Stimulated activated CD4-positive, alpha-beta T cell treated with anti-CD3 and anti-CD28 coated beads, Interleukin-2, amount 100 ng/mL, for 48 hours (primary cell): ENCODE data around the gene HYI.
"Not testable (repeated sequence)": the region's sequence is repeated elsewhere in the genome, so short reads cannot be mapped to it uniquely, and the experiment has no call there.

ENCODE experiments used
- DNase-seq, 2 donors: peaks; one replicate each; pipeline ENCODE4 v3.0.0-alpha.2; 2020

HYI gene

GRCh38 chr1:43463479-43463878 is 9.7 kb upstream of the HYI start:
- DNase-seq: no peak

DNA sequence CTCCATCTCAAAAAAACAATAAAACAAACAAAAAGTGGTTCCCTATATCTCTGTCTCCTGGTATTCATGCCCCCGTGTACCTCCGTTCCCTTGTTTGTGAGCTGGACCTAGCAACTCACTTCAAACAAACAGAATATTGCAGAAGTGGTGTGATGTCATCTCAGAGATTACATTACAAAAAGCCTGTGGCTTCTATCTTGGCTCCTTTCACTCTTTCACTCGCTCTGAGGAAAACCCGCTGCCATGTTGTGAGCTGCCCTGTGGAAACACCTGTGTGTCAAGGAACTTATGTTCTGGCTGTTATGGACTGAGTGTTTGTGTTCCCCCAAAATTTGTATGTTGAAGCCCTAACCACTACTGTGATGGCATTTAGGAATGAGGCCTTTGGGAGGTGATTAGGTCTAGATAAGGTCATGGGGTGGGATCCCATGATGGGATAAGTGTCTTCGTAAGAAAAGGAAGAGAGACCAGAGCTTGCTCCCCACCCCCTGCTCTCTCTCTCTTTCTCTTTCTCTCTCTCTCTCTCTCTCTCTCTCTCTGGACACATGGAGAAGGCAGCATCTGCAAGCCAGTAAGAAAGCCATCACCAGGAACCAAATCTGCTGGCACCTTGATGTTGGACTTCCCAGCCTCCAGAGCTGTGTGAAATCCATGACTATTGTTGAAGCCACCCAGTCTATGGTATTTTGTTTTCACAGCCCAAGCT is 7.4 kb upstream of the HYI start:
- no peak for DNase-seq

- DNase-seq: not testable (repeated sequence)
These were observed 4.6 kb upstream of the HYI start for GRCh38 chr1:43458379-43458778.

DNA sequence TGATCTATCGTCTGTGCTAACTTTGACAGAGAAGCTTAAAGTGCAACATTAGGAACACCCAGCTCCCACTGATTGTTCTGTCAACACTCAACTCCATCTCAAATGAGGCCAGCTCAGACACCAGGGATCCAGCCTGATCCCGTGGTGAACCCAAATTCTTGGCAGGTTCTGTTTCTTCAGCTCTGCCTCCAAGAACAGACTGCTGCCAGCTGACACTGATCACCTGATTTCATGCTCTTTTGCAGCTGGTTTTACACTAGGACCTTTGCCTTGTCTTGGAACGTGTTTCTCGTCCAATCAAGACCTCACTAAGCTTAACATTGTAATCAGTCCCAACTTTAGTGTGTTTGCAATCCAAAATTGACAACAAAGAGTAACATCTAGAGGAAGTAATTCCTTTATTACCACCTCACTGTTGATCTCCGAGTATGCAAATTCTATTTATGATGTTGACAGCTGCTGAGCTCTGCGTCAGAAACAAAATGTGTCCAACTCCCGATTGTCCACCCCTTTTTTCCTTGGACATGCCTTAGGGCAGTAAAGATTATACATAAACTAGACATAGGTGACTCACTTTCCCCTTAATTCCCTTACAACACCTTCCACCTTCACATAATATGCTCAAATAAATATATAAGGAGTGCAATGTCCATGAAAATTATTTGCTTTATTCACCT is 1.6 kb upstream of the HYI start:
- DNase-seq: no peak

DNA sequence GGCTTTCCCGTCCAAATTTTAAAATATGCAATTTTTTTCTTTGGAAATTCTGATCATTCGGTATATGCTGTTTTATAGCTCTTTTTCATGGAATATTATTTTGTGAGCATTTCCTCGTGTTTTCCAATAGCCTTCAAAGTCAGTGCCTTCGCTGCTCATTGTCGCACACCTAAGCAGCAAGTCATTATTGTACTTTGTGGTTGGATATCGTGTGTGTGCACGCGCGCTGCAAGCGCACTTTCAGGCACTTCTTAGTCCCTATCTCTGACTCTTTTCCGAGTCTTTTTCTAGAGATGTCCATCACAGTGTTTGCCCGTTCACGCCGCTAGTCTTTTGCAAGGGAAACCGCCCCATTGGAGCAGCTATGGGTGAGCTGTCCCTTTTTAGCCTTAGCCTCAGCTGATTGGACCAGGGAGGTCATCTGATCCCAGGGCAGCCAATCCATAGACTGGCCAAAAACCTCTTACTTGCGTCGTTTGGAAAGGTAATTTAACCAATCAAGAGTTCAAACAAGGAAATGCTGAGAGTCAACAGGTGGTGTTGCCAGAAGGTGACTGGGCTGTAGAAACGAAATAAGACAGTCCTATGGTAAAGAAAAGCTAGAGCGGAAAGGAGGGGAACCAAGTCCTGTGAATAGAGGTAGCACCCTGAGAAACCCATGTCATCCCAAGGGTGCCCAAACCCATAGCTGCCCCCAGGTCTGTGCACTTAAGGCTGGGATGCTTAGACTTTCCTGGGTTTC is 710 bp upstream of the HYI start:
- DNase-seq: peak; percentile 45 to 56

DNA sequence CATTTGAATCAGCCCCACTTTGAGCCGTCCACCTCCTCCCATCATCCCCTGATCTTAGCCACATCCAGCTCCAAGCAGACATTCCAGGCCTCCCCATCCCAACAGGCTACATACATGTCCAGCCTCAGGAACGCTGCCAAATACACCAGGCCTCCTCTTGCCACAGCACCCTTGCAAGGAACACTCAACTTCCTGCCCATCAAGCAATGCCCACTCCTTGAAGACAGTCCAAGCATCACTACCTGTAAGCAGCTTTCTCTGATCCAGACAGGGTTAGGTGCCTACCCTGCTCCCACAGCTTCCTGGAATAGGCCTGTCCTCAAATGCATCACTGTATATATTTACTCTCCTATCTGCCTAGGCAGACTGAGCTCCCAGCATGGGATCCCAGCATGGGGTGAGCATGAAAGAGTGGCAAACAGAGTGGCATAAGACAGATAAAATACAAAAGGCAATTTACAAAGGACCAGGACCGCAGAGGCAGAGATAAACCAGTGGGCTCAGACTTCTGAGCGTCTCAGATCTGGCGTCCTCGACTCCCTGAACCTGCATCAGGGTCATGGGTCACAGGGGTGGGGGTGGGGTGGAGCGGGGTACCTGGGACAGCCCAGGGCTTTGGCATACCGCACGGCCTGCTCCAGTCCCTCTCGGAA is 816 bp downstream of the HYI start:
- no peak for DNase-seq

- DNase-seq: no peak
These were observed 1.8 kb downstream of the HYI start for GRCh38 chr1:43451701-43452532.

DNA sequence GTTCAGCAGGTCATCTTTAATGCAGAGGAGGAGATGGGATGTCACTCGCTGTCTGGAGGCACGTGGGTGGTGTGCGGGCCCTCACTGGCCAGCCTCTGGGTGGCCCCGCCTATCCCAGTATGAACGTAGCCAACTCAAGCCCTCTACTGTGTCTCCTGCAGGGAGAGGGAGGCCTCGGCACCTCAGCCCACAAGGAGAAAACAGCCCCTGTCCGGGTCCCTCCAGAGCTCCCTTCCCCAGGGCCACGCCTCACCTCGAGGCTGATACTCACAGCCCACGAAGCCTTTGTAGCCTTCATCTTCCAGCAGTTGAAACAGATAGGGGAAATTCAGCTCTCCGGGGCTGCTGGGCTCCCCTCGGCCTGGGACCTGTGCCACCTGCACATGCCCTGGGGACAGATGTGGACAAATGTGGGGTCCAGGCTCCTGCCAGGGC is 2.6 kb downstream of the HYI start:
- no peak for DNase-seq

- DNase-seq: no peak
These were observed 3.3 kb downstream of the HYI start for GRCh38 chr1:43450251-43450941.

DNA sequence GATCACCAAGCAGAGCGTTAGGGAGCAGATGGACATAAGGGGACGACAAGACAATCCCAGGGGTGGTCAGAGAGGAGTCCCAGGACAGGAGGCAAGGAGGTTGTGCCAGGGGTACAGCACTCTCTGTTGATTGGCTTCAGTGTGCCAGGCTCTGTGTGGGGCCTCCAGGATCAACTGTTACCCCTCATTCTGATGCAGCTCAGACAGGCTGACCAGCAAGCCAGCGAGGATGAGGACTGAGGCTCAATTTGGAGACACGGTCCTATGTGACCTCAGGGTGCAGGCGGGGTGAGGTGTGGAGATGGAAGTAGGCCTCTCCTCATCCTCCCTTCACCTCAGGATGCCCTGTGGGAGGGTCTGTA is 4.0 kb downstream of the HYI start:
- no peak for DNase-seq

GRCh38 chr1:43448955-43449707 is 4.6 kb downstream of the HYI start:
- no peak for DNase-seq

DNA sequence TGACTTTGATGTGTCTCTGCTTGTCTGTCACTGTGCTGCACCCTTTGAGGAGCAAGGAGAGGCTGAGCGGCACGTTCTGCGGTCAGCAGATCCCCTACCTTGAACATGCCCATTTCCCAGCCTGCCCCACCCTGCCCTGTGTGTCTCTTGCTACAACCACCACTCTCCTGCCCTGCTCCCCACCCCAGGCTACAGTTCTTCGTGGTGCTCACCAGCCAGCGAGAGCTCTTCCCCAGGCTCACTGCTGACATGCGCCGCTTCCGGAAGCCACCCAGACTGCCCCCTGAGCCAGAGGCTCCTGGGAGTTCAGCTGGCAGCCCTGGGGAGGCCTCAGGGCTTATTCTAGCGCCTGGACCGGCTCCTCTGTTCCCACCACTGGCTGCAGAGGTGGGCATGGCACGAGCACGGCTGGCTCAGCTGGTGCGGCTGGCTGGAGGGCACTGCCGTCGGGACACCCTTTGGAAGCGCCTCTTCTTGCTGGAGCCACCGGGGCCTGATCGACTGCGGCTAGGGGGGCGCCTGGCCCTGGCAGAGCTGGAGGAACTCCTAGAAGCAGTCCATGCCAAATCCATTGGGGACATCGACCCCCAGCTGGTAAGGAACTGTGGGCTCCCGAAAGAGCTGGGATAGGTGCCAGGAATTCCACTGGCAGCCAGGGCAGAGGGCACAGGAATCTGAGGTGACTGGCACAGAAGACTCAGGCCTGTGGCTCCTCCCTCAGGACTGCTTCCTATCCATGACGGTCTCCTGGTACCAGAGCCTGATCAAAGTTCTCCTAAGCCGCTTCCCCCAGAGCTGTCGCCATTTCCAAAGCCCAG is 5.6 kb downstream of the HYI start:
- DNase-seq: no peak

GRCh38 chr1:43446881-43447835 is 6.6 kb downstream of the HYI start:
- no peak for DNase-seq

GRCh38 chr1:43446388-43446740 is 7.4 kb downstream of the HYI start:
- DNase-seq: no peak

GRCh38 chr1:43445606-43446387 is 7.9 kb downstream of the HYI start:
- no peak for DNase-seq

- no peak for DNase-seq
These were observed 8.9 kb downstream of the HYI start for GRCh38 chr1:43444836-43445235.

DNA sequence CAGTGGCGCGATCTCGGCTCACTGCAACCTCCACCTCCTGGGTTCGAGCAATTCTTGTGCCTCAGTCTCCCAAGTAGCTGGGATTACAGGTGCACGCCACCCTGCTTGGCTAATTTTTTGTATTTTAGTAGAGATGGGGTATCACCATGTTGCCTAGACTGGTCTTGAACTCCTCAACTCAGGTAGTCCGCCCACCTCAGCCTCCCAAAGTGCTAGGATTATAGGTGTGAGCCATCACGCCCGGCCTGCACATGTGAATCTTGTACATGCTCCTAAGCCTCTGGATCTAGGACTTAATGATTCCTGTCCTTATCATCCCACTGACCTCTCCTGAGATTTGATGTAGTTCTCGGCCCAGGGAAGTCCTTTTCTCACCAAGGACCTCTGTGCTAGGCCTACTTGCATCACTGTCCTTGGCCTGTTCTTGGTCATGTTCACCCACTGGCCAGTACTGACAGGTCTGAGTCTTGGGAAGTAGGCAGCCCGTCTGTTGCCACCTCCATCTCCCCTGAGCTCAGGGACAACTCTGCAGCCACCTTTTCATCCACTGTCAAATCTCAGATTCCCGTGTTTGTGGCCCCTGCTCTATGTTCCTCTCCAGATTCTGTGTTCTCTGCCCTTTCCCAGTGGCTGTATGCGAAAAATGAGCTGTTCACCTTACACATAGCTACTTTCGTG is 9.4 kb downstream of the HYI start:
- no peak for DNase-seq
